Sciatic nerve (tissue), 2 donors: Measurements from ENCODE around the gene TNKS2. TPM values are rescaled to one million over a fixed set of nuclear protein-coding genes. Genes with fewer than 3 reads are reported as not detected.
A peak's percentile ranks its signal among the peaks of the same experiment; 100 is the strongest.
"Not testable (repeated sequence)": the region's sequence is repeated elsewhere in the genome, so short reads cannot be mapped to it uniquely, and the experiment has no call there.

Experiments
- ATAC-seq: fragments of 200-7000 bp; cut with Tn5 transposase; one replicate; pipeline ENCODE4 v1.9.1; 2020; ENCODE audit warnings: mild to moderate bottlenecking, moderate library complexity
- DNase-seq: peaks from one replicate; pipeline ENCODE4 v3.0.0-alpha.2; 2020; ENCODE audit warnings: low spot score
- intact Hi-C: fragments of 100-400 bp; cut with DNase I; formaldehyde crosslinking; loops from one replicate; pipeline ENCODE4 v1.14.2; 2022
- total RNA-seq: library from RNA; stranded (reverse); fragmentation: NEBNext Ultra II Directional; extraction: Animal tissue kit (Norgen Biotek cat#: 25700); gene quantifications from one replicate; pipeline ENCODE4 v1.2.1, GENCODE V29; 2021
- donor health status: DM: no; HTN: no; CAD: no.
- donor health status: DM: no; HTN: no; CAD: no.

The TNKS2 gene
- total RNA-seq, 1 donor from 2014 or later: 51.7 TPM

- intact Hi-C loops: no loop called here
- no peak for DNase-seq
- ATAC-seq: no peak
Observed at GRCh38 chr10:91787810-91788209, 10.4 kb upstream of the TNKS2 start.

- DNase-seq (no peak), ATAC-seq (no peak)
- intact Hi-C loops: no loop called here
Observed at GRCh38 chr10:91788527-91788926, 9.7 kb upstream of the TNKS2 start.

DNA sequence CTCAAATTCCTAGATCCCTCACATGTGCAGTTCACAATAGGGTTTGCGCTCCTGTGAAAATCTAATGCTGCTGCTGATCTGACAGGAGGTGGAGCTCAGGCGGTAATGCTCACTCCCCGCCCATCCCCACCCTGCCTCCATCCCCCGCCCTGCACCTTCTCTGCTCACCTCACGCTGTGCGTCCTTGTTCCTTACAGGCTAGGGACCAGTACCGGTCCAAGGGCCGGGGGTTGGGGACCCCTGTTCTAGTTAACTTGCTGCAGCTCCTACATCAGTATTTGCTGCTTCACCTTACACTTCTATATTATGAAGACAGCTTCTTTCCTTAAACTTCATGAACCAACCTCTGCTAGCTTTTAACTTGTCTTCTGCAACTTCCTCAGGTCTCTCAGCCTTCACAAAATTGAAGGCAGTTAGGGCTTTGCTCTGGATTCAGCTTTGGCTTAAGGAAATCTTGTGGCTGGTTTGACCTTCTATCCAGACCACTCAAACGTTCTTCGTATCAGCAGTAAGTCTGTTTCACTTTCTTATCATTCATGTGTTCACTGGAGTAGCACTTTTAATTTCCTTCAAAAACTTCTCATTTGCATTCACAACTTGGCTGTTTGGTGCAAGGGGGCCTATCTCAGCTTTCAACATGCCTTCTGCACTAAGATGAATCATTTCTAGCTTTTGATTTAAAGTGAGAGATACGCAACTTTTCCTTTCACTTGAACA is 1.7 kb upstream of the TNKS2 start:
- peak; percentile 61 for DNase-seq
- ATAC-seq: peak; percentile 33
- intact Hi-C loops: no loop called here

GRCh38 chr10:91797048-91797690 is 1.1 kb upstream of the TNKS2 start:
- ATAC-seq (no peak), DNase-seq (no peak)
- intact Hi-C loops: no loop called here

DNA sequence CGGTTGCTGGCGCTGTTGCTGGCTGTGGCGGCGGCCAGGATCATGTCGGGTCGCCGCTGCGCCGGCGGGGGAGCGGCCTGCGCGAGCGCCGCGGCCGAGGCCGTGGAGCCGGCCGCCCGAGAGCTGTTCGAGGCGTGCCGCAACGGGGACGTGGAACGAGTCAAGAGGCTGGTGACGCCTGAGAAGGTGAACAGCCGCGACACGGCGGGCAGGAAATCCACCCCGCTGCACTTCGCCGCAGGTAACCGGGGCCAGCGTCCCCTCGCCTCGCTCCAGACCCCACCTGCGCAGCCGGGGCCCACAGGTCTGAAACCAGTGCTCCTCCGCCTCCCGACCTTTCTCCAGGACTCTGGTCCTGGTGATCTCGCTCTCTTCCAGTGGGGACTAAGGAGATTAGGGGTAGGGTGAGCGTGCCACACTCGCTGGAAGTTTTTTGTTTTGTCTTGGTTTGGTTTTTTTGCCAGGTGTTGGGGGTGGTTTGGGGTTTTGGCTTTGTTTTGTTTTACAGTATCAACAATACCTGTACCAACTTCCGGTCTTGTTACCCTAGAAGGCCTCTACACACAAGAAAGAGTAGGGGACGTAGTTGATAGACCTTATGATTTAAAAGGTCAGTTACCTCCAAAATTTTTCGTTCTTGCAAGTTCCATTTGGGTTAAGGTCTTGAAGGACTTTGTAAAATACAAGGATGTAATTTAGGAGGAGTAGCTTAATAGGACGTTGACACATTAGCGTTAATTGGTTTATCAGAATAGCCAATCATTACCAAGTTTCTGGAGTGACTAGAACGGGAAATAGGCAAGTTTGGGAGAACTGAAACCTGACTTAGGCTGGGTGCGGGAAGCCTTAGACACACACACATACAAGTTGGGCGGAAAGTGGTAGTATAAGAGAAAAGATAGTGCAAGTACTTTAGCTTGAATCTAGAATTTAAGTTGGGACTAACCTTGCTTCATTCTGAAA is 704 bp downstream of the TNKS2 start:
- ATAC-seq (peak; percentile 43), DNase-seq (peak; percentile 68)
- intact Hi-C loops: no loop called here

DNA sequence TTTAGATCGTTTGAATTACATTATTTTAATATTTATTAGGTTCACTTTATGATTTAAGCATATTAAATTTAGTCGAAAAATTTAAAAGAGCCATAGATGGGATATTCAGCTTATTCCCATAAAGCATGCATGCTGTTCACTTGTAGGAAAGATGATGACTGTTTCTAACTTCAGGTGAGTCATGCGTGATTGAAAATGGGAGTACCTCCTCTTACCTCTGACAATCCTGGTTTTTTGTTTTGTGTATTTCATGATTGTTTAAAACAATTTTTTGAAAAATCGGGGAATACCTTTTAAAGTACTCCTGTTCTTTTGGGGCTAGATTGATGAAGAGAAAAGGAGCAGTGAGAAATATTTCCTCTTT is 1.4 kb downstream of the TNKS2 start:
- no peak for DNase-seq
- no peak for ATAC-seq
- intact Hi-C loops: no loop called here

DNA sequence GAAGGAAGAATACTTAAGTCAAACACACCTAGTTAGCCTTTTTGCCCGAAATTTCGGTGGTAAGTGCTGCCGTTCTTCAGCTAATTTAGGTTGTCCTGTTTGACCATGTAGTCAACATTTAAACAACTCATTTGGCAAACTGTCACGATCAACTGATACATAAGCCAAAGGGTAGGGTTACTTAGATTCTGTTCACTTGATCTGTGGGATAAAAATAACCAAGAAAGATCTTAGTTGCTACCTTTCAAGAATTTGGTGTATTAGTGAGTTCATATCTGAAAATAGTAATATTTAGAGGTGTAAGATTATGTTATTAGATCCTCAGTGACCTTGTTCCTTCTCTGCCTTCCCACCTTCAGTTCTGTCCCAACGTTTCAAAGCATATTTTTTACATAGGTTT is 2.0 kb downstream of the TNKS2 start:
- intact Hi-C loops: no loop called here
- no peak for ATAC-seq
- DNase-seq: no peak

- ATAC-seq (no peak), DNase-seq (no peak)
Observed at GRCh38 chr10:91800756-91801155, 2.5 kb downstream of the TNKS2 start.

DNA sequence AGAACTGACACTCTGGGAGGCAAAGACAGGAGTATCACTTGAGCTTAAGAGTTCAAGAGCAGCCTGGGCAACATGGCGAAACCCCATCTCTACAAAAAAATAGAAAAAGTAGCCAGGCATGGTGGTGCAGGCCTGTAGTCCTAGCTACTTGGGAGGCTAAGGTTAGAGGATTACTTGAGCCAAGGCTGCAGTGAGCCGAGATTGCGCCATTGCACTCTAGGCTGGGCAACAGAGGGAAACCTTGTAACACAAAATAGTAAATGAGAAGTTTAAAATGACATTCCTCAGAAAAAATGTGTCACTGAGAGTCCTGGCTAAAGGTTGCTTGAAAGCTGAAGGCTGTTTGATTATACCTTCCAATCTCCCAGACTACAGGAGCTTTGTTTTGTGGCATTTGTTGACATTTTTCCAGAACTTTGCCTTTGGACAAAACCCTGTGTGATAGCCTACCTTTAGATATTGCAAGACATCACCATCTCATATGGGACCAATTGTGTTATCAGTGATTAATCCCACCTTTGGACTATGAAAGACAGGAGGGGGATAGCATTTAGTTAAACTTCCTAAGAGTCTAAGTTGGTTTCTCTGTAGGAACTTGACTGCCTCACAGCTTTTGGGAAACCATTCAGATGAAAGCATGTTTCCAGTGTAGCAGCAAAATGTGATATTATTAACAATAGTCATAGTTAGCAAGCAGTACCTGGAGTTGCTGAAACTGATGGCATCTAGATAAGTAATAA is 5.3 kb downstream of the TNKS2 start:
- ATAC-seq: no peak
- intact Hi-C loops: no loop called here
- DNase-seq: no peak

More at GRCh38 chr10:91800756-91801155, 2.5 kb downstream of the TNKS2 start:
- intact Hi-C loops: no loop called here

GRCh38 chr10:91804126-91804510 is 5.9 kb downstream of the TNKS2 start:
- no peak for ATAC-seq

DNA sequence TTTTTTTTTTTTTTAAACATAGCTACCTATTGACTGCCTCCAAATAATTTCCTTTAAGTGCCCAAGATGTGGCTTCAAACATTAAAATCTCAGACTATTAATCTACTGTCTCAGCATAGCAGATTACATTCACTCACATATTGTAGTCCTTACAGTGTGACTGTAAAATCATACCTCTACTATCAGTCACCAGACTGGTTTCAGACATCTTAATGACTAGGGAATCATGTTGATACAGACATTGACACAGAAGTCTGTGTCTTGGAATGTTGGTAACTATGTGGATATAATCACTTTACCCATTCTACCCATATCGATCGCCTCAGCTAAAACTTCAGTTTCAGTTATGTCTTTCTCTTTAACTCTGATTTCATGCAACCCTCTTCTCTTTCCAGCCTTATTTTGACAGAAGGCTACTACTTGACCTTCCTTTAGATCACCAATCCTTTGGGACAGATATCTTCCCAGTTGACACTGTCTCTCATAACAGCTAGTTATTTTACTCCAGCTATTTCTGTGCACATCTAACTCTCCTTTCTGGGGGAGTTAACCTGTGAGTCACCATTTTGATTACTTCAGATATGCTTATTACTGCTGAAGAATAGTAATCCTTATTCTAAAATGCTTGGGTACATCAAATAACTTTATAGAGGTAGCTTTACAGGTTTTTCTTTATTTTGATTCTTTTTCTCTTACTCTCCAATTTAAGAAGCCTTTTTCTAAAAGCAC is 7.0 kb downstream of the TNKS2 start:
- ATAC-seq: no peak
- no peak for DNase-seq
- intact Hi-C loops: no loop called here

More at GRCh38 chr10:91804126-91804510, 5.9 kb downstream of the TNKS2 start:
- DNase-seq: no peak
- intact Hi-C loops: no loop called here

- ATAC-seq, intact Hi-C loops, DNase-seq: not testable (repeated sequence)
Observed at GRCh38 chr10:91807264-91807663, 9.0 kb downstream of the TNKS2 start.

DNA sequence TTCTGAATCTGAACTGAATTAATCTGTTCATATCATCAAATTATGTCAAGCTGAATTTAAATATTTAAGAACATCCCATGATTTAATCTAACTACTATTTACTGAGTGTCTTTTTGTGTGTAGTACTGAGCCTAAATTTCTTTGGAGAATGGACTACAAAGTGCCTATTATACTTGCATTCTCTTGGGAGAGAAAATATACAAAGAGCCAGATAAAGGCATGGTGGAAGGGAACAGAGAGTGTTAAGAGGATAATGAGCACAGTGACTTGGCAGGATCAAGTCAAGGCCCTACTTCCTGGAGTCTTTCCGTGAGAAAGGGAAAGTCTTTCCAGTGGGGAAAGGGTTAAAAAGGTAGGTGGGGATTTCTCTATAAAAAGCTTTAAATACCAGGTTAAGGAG is 15.0 kb downstream of the TNKS2 start:
- intact Hi-C loops: no loop called here
- DNase-seq (no peak), ATAC-seq (no peak)

GRCh38 chr10:91816981-91817380 is 18.8 kb downstream of the TNKS2 start:
- intact Hi-C loops: no loop called here
- DNase-seq: no peak
- ATAC-seq: no peak

DNA sequence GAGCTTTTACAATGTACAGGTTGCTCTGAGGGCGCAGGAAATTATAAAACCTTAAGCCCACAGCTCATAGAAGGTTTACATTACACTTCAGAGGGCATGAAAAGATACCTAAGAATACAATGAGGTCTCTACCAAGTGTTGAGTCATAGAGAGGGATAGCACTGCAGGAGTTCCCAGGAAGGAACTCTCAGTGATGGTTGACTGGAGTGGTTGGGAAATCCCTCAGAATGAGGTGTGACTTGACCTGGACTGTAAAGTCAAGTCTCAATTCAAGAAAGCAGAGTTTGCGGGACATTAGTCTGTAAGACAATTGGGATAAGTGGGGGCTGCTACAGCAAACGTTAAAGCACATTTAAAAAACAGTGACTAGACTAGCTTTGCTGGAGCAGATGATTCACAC is 21.9 kb downstream of the TNKS2 start:
- DNase-seq: no peak
- intact Hi-C loops: no loop called here
- ATAC-seq: no peak

DNA sequence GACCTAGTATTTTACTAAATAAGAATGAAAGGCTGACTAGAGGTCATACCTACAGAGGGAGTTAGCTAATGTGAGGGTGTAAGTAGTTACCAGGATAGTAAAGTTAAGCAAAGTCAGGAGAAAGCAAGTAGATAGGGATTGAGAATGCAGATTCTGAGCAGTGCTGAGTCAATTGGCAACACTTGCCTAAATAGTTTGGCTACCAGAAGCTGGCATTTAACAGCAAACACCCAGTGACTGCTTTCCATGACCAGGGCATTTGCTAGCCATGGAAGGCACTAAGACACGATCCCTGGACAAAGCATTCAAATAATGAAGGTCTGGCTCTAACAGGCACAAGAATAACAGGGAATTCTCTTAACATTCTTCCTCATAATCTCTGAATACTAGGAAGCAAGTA is 25.9 kb downstream of the TNKS2 start:
- no peak for ATAC-seq
- intact Hi-C loops: no loop called here
- DNase-seq: no peak

GRCh38 chr10:91829268-91829667 is 31.0 kb downstream of the TNKS2 start:
- intact Hi-C loops: no loop called here
- DNase-seq (no peak), ATAC-seq (no peak)

DNA sequence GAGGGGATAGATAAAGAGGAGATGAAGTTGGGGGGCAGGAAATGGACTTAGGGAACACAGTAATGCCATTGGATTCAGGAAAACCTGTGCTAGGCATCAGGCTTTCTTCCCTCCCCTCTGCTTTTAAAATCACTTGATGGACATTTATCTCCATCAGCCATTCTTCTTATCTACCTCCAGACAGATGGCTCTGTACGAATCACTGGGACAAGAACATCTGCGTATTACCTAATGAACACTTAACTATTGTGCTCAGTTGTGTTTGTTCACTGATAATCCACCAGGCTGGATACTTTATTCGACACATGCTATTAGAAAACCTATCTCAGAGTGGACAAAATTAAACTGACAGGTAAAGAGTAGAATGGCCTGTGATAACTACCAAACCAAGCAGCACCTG is 40.0 kb downstream of the TNKS2 start:
- intact Hi-C loops: no loop called here
- ATAC-seq (no peak), DNase-seq (no peak)

DNA sequence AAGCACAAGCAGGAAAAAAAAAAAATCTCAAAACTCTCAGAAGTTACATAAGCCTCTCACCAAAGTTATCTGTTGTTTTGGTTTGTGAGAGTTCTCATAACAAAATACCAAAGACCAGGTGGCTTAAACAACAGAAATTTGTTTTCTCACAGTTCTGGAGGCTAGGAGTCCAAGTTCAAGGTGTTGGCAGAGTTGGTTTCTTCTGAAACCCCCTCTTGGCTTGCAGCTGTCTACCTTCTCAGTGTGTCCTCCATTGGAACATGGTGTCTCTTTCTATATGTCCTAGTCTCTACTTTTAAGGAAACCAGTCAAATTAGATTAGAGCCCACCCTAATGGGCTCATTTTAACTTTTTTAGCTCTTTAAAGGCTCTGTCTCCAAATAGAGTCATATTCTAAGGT is 44.9 kb downstream of the TNKS2 start:
- DNase-seq (no peak), ATAC-seq (no peak)
- intact Hi-C loops: no loop called here
